SK-N-SH (cell line): ENCODE data around the gene FERMT1. TPM values are rescaled to one million over a fixed set of nuclear protein-coding genes. Genes with fewer than 3 reads are reported as not detected.

ENCODE experiments used
- CTCF ChIA-PET: fragments of 300-600, 350-600 bp; formaldehyde crosslinking; extraction: SDS; loops from one replicate; lab custom pipeline; 2021; lab: Yijun Ruan, JAX
- POLR2A ChIA-PET: fragments of 350-600 bp; sonication (Branson Sonifier 250); formaldehyde crosslinking; extraction: SDS; loops from one replicate; lab custom pipeline; 2020; ENCODE audit warnings: antibody characterized with exemption, inconsistent platforms; lab: Yijun Ruan, JAX
- DNase-seq: peaks from one replicate; pipeline ENCODE4 v3.0.0; 2012
- H2AFZ ChIP-seq: fragments of 200-600 bp; sonication (generic); 2 replicates; pipeline ENCODE4 v1.8.1; 2016; ENCODE audit warnings: antibody characterized with exemption, mild to moderate bottlenecking, low read depth
- H3F3A ChIP-seq: fragments of 200-600 bp; sonication (generic); replicated peaks from 2 replicates; pipeline ENCODE3; 2016; ENCODE audit warnings: antibody characterized with exemption, mild to moderate bottlenecking; ENCODE audit not compliant: insufficient read depth
- H3K27ac ChIP-seq, 2 experiments: fragments of 200-500 bp in 1 of 2; fragments of 200-600 bp in 1 of 2; sonication (Bioruptor generic) in 1 of 2; sonication (generic), shearing (Covaris generic) in 1 of 2; 2 replicates each; pipeline versions ENCODE4 v1.5.1 to v1.6.1; 2014 to 2016; ENCODE audit warnings: low read depth in 2 of 2, inconsistent platforms in 1 of 2, low read length in 1 of 2, mild to moderate bottlenecking in 1 of 2, mixed read lengths in 1 of 2
- H3K27me3 ChIP-seq: fragments of 200-600 bp; sonication (generic), shearing (Covaris generic); 2 replicates; pipeline ENCODE4 v1.6.1; 2016; ENCODE audit warnings: mixed run types; ENCODE audit not compliant: insufficient read depth
- H3K36me3 ChIP-seq, 2 experiments: fragments of 200-500 bp in 1 of 2; fragments of 200-600 bp in 1 of 2; sonication (Bioruptor generic) in 1 of 2; sonication (generic) in 1 of 2; replicated peaks in 1 of 2; 2 replicates each; pipeline versions ENCODE3 to v1.5.1; 2014 to 2016; ENCODE audit warnings: low read length in 1 of 2, mild to moderate bottlenecking in 1 of 2; ENCODE audit not compliant: insufficient read depth in 2 of 2, control insufficient read depth in 1 of 2
- H3K4me1 ChIP-seq, 2 experiments: fragments of 200-500 bp in 1 of 2; fragments of 200-600 bp in 1 of 2; sonication (Bioruptor generic) in 1 of 2; sonication (generic), shearing (Covaris generic) in 1 of 2; 2 replicates each; pipeline versions ENCODE4 v1.5.1 to v1.6.1; 2014 to 2016; ENCODE audit warnings: low read depth in 1 of 2, low read length in 1 of 2, mixed run types in 1 of 2; ENCODE audit not compliant: insufficient read depth in 2 of 2, control insufficient read depth in 1 of 2
- H3K4me2 ChIP-seq: fragments of 200-600 bp; sonication (generic), shearing (Covaris generic); 2 replicates; pipeline ENCODE4 v1.6.1; 2017; ENCODE audit warnings: mixed run types
- H3K4me3 ChIP-seq, 2 experiments: fragments of 200-500 bp in 1 of 2; fragments of 200-600 bp in 1 of 2; sonication (Bioruptor generic) in 1 of 2; sonication (generic), shearing (Covaris generic) in 1 of 2; 2 replicates each; pipeline versions ENCODE4 v1.5.1 to v1.8.1; 2014 to 2016; ENCODE audit warnings: low read depth in 2 of 2, inconsistent platforms in 1 of 2, low read length in 1 of 2, mild to moderate bottlenecking in 1 of 2, mixed read lengths in 1 of 2, moderate library complexity in 1 of 2
- H3K79me2 ChIP-seq: fragments of 200-600 bp; sonication (generic); 2 replicates; pipeline ENCODE4 v1.8.1; 2017; ENCODE audit warnings: mild to moderate bottlenecking; ENCODE audit not compliant: insufficient read depth
- H3K9ac ChIP-seq: fragments of 200-600 bp; sonication (generic); 2 replicates; pipeline ENCODE4 v1.6.1; 2017; ENCODE audit warnings: mixed run types
- H3K9me2 ChIP-seq: fragments of 200-600 bp; sonication (generic); 2 replicates; pipeline ENCODE4 v1.6.1; 2017; ENCODE audit warnings: mixed run types
- H3K9me3 ChIP-seq: fragments of 200-600 bp; sonication (generic); 2 replicates; pipeline ENCODE4 v1.6.1; 2017; ENCODE audit warnings: mixed run types, mild to moderate bottlenecking, moderate library complexity
- H4K20me1 ChIP-seq: fragments of 200-600 bp; sonication (generic); 2 replicates; pipeline ENCODE4 v1.6.1; 2017; ENCODE audit warnings: mild to moderate bottlenecking, mixed run types; ENCODE audit not compliant: insufficient read depth
- CHD2 ChIP-seq: fragments of 150-350 bp; IDR thresholded peaks from 2 replicates; pipeline ENCODE4 v1.6.1; 2018; ENCODE audit warnings: low read length; ENCODE audit not compliant: partially characterized antibody
- EP300 ChIP-seq, 2 experiments: IDR thresholded peaks; 2 replicates each; pipeline versions ENCODE4 v1.4.0 to v1.6.1; 2012; ENCODE audit warnings: borderline replicate concordance in 1 of 2, low read depth in 1 of 2, low read length in 1 of 2
- GATA2 ChIP-seq: sonication (generic); formaldehyde crosslinking; IDR thresholded peaks from 2 replicates; pipeline ENCODE4 v1.5.0; 2020; ENCODE audit warnings: mild to moderate bottlenecking, missing genetic modification reagents
- IRF3 ChIP-seq: fragments of 150-350 bp; IDR thresholded peaks from 2 replicates; pipeline ENCODE4 v1.6.1; 2016; ENCODE audit warnings: mild to moderate bottlenecking, low read depth, low read length
- MXI1 ChIP-seq: IDR thresholded peaks from 2 replicates; pipeline ENCODE4 v1.6.1; 2012; ENCODE audit warnings: mild to moderate bottlenecking, low read depth, low read length, improper control_type of control experiment
- RAD21 ChIP-seq: IDR thresholded peaks from 2 replicates; pipeline ENCODE4 v1.6.1; 2012; ENCODE audit warnings: mild to moderate bottlenecking, low read length
- RCOR1 ChIP-seq: fragments of 150-350 bp; IDR thresholded peaks from 2 replicates; pipeline ENCODE4 v1.6.1; 2017; ENCODE audit warnings: antibody characterized with exemption, low read length
- RFX5 ChIP-seq: IDR thresholded peaks from 2 replicates; pipeline ENCODE4 v1.6.1; 2012; ENCODE audit warnings: mild to moderate bottlenecking, improper control_type of control experiment, low read length
- RXRA ChIP-seq: IDR thresholded peaks from 2 replicates; pipeline ENCODE4 v1.4.0; 2012; ENCODE audit warnings: low read depth, mild to moderate bottlenecking, borderline replicate concordance
- SIN3A ChIP-seq: IDR thresholded peaks from 2 replicates; pipeline ENCODE4 v1.6.1; 2012; ENCODE audit warnings: low read depth, mild to moderate bottlenecking, low read length, moderate library complexity, borderline replicate concordance
- TCF12 ChIP-seq: IDR thresholded peaks from 2 replicates; pipeline ENCODE4 v1.4.0; 2012
- TEAD4 ChIP-seq: IDR thresholded peaks from 2 replicates; pipeline ENCODE4 v1.4.0; 2012; ENCODE audit warnings: mild to moderate bottlenecking, borderline replicate concordance; ENCODE audit not compliant: insufficient read depth
- USF1 ChIP-seq: IDR thresholded peaks from 2 replicates; pipeline ENCODE4 v1.4.0; 2012; ENCODE audit warnings: low read depth, borderline replicate concordance
- USF2 ChIP-seq: fragments of 150-350 bp; IDR thresholded peaks from 2 replicates; pipeline ENCODE4 v1.6.1; 2017; ENCODE audit warnings: antibody characterized with exemption, low read length, low read depth, borderline replicate concordance
- ZBTB33 ChIP-seq: IDR thresholded peaks from 2 replicates; pipeline ENCODE4 v1.4.0; 2012; ENCODE audit warnings: low read depth, borderline replicate concordance
- polyA plus RNA-seq, 3 experiments: library from polyadenylated mRNA; depleted of rRNA; stranded (reverse); fragments of >200 nt; gene quantifications; 2 replicates each; pipeline ENCODE4 v1.2.3, GENCODE V29; 2012

Gene FERMT1
- polyA plus RNA-seq, 1 of the 3 experiments (the other 2 are of a cell fraction), result 0.81 TPM

- no peak overlapping the region for H2AFZ ChIP-seq
- no peak overlapping the region for H3K27ac ChIP-seq
- no peak overlapping the region for H3K4me2 ChIP-seq
- TF ChIP-seq GATA2 (no peak), EP300 (IDR thresholded peaks at IDR 0.05; ENCODE audit: borderline replicate concordance in 1 of 2, low read depth in 1 of 2, low read length in 1 of 2) (no peak), RXRA (no peak), USF2 (no peak), CHD2 (no peak), MXI1 (no peak), ZBTB33 (no peak), TEAD4 (no peak), TCF12 (no peak), RCOR1 (no peak), SIN3A (no peak), USF1 (no peak), RFX5 (no peak), IRF3 (no peak), RAD21 (no peak)
- no peaks in the 10 kb centered on the region for H3K4me1 ChIP-seq
- H4K20me1 ChIP-seq, result no peaks in the 10 kb centered on the region
- no peak for DNase-seq
- no peak overlapping the region for H3K9ac ChIP-seq
- no peaks in the 10 kb centered on the region for H3F3A ChIP-seq
- no peaks in the 10 kb centered on the region for H3K9me3 ChIP-seq
- POLR2A ChIA-PET, result no interaction called here
- H3K36me3 ChIP-seq, result no peaks in the 10 kb centered on the region
- no peak overlapping the region for H3K4me3 ChIP-seq
- H3K9me2 ChIP-seq, result no peaks in the 10 kb centered on the region
- CTCF ChIA-PET, result no interaction called here
- H3K27me3 ChIP-seq, result no peaks in the 10 kb centered on the region
- H3K79me2 ChIP-seq, result no peaks in the 10 kb centered on the region
Observed at GRCh38 chr20:6168204-6168603, 45.4 kb upstream of the FERMT1 start.
